ENCODE measurements around the gene KATNB1.
"Not testable (repeated sequence)": the region's sequence is repeated elsewhere in the genome, so short reads cannot be mapped to it uniquely, and the experiment has no call there.

Gene KATNB1

GRCh38 chr16:57743886-57744641 is 8.5 kb downstream of the KATNB1 start:
- DNase-seq, result no peak
- no peak for TF ChIP-seq CTCF (IDR thresholded peaks at IDR 0.05; ENCODE audit: low read depth, low read length)
- Histone ChIP-seq H3K4me3 (ENCODE audit: low read depth, low read length) (no peak overlapping the region), H3K27ac (peak overlapping the region; percentile 4), H3K27me3 (ENCODE audit: insufficient read depth, low read depth, severe bottlenecking) (no peaks in the 10 kb centered on the region), H3K9me3 (ENCODE audit: severe bottlenecking) (no peaks in the 10 kb centered on the region), H3K36me3 (peaks cover 16% of the 10 kb centered on the region)

- H3K4me3 ChIP-seq (ENCODE audit: low read depth, low read length), result no peak overlapping the region
- H3K27ac ChIP-seq, result no peak overlapping the region
- no peak for DNase-seq
- H3K36me3 ChIP-seq, result peaks cover 13% of the 10 kb centered on the region
- no peaks in the 10 kb centered on the region for H3K27me3 ChIP-seq (ENCODE audit: insufficient read depth, low read depth, severe bottlenecking)
- TF ChIP-seq CTCF (IDR thresholded peaks at IDR 0.05; ENCODE audit: low read depth, low read length), result no peak
- H3K9me3 ChIP-seq (ENCODE audit: severe bottlenecking), result no peaks in the 10 kb centered on the region
Measured at GRCh38 chr16:57744642-57744903, 9.0 kb downstream of the KATNB1 start.

GRCh38 chr16:57745768-57746167 is 10.2 kb downstream of the KATNB1 start:
- H3K4me3 ChIP-seq (ENCODE audit: low read depth, low read length), result no peak overlapping the region
- no peaks in the 10 kb centered on the region for H3K27me3 ChIP-seq (ENCODE audit: insufficient read depth, low read depth, severe bottlenecking)
- H3K9me3 ChIP-seq (ENCODE audit: severe bottlenecking), result no peaks in the 10 kb centered on the region
- peaks cover 13% of the 10 kb centered on the region for H3K36me3 ChIP-seq
- no peak for TF ChIP-seq CTCF (IDR thresholded peaks at IDR 0.05; ENCODE audit: low read depth, low read length)
- DNase-seq, result peak; percentile 51
- peak overlapping the region; percentile 57 for H3K27ac ChIP-seq

- H3K9me3 ChIP-seq (ENCODE audit: severe bottlenecking); H3K4me3 ChIP-seq (ENCODE audit: low read depth, low read length); H3K27me3 ChIP-seq (ENCODE audit: insufficient read depth, low read depth, severe bottlenecking); DNase-seq: not testable (repeated sequence)
- peaks cover 13% of the 10 kb centered on the region for H3K36me3 ChIP-seq
- H3K27ac ChIP-seq, result peak overlapping the region; percentile 57
Measured at GRCh38 chr16:57746316-57746715, 10.7 kb downstream of the KATNB1 start.

GRCh38 chr16:57747091-57747490 is 11.5 kb downstream of the KATNB1 start:
- Histone ChIP-seq H3K36me3 (peaks cover 17% of the 10 kb centered on the region), H3K9me3 (ENCODE audit: severe bottlenecking) (no peaks in the 10 kb centered on the region), H3K27me3 (ENCODE audit: insufficient read depth, low read depth, severe bottlenecking) (no peaks in the 10 kb centered on the region), H3K4me3 (ENCODE audit: low read depth, low read length) (no peak overlapping the region), H3K27ac (peak overlapping the region; percentile 7; the same call in 1 of the 2 replicates)
- no peak for DNase-seq
- no peak for TF ChIP-seq CTCF (IDR thresholded peaks at IDR 0.05; ENCODE audit: low read depth, low read length)

- no peak overlapping the region for H3K4me3 ChIP-seq (ENCODE audit: low read depth, low read length)
- no peak for DNase-seq
- no peak for TF ChIP-seq CTCF (IDR thresholded peaks at IDR 0.05; ENCODE audit: low read depth, low read length)
- H3K9me3 ChIP-seq (ENCODE audit: severe bottlenecking), result no peaks in the 10 kb centered on the region
- no peaks in the 10 kb centered on the region for H3K27me3 ChIP-seq (ENCODE audit: insufficient read depth, low read depth, severe bottlenecking)
- peaks cover 18% of the 10 kb centered on the region for H3K36me3 ChIP-seq
- H3K27ac ChIP-seq, result peak overlapping the region; percentile 7; the same call in 1 of the 2 replicates
Measured at GRCh38 chr16:57747496-57747895, 11.9 kb downstream of the KATNB1 start.
